Neutrophil (primary cell): ENCODE data around the gene FBXW5.

ENCODE experiments used
- H3K27ac ChIP-seq: fragments of 200-600 bp; sonication (generic); 2 replicates; pipeline ENCODE4 v1.5.1; 2016; ENCODE audit warnings: mild to moderate bottlenecking, moderate library complexity
- H3K27me3 ChIP-seq: fragments of 200-600 bp; sonication (generic); 2 replicates; pipeline ENCODE4 v1.6.0; 2016; ENCODE audit warnings: mild to moderate bottlenecking
- H3K36me3 ChIP-seq: fragments of 200-600 bp; sonication (generic); 2 replicates; pipeline ENCODE4 v1.5.1; 2017
- H3K4me1 ChIP-seq, 2 experiments: fragments of 200-600 bp in 1 of 2; sonication (generic) in 1 of 2; 1 replicate in 1 of 2; 2 replicates in 1 of 2; pipeline versions ENCODE4 v1.5.1 to v1.6.1; 2013 to 2016; ENCODE audit warnings: low read depth in 1 of 2, low read length in 1 of 2, mild to moderate bottlenecking in 1 of 2, moderate library complexity in 1 of 2; ENCODE audit not compliant: control insufficient read depth in 1 of 2, insufficient read depth in 1 of 2
- H3K4me3 ChIP-seq, 2 experiments: fragments of 200-600 bp in 1 of 2; sonication (generic) in 1 of 2; 1 replicate in 1 of 2; 2 replicates in 1 of 2; pipeline ENCODE4 v1.5.1; 2013 to 2016; ENCODE audit warnings: low read depth in 1 of 2, low read length in 1 of 2, mild to moderate bottlenecking in 1 of 2, moderate library complexity in 1 of 2
- H3K9me3 ChIP-seq: fragments of 200-600 bp; sonication (generic); 2 replicates; pipeline ENCODE4 v1.5.1; 2016
- CTCF ChIP-seq: fragments of 200-600 bp; sonication (generic); IDR thresholded peaks from 2 replicates; pipeline ENCODE4 v1.5.1; 2016; ENCODE audit warnings: antibody characterized with exemption

The FBXW5 gene

DNA sequence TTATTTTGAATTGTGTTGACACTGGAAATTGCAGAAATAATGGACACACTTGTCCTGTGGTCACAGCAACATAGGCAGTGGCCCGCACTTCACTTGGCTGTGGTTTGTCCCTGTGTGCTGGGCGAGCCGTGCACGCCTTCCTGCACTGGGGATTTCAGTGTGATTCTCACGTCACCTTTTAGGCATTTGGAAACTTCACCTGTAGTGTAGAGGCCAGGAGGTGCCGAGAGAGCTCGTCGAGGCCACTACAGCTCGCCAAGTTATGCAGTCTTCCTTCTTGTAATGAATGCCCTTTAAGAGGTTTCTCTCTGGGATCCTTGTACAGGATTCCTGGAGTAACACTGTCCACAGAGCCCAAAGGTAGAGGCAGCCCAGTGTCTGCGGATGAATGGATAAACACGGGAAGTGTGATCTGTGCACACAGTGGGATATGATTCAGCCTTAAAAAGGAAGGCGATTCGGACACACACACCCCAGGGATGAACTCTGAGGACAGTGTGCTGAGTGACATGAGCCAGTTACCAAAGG lies 43.5 kb downstream of the FBXW5 start:
- H3K36me3 ChIP-seq, result peaks cover 60% of the 10 kb centered on the region
- peaks cover 0 to 11% of the 10 kb centered on the region in 2 experiments for H3K4me1 ChIP-seq
- no peak overlapping the region for H3K4me3 ChIP-seq
- H3K27ac ChIP-seq, result no peak overlapping the region
- TF ChIP-seq CTCF, result no peak
- no peaks in the 10 kb centered on the region for H3K9me3 ChIP-seq
- H3K27me3 ChIP-seq, result no peaks in the 10 kb centered on the region

- no peak for TF ChIP-seq CTCF
- no peaks in the 10 kb centered on the region for H3K27me3 ChIP-seq
- H3K36me3 ChIP-seq, result peaks cover 55% of the 10 kb centered on the region
- no peak overlapping the region for H3K4me3 ChIP-seq
- H3K4me1 ChIP-seq, result peaks cover 0 to 11% of the 10 kb centered on the region in 2 experiments
- H3K9me3 ChIP-seq, result no peaks in the 10 kb centered on the region
- no peak overlapping the region for H3K27ac ChIP-seq
Measured at GRCh38 chr9:136900556-136900955, 44.0 kb downstream of the FBXW5 start.

- TF ChIP-seq CTCF, result no peak
- Histone ChIP-seq H3K36me3 (peaks cover 57% of the 10 kb centered on the region), H3K4me3 (no peak overlapping the region), H3K27me3 (no peaks in the 10 kb centered on the region), H3K9me3 (no peaks in the 10 kb centered on the region), H3K4me1 (peaks cover 0 to 11% of the 10 kb centered on the region in 2 experiments), H3K27ac (no peak overlapping the region)
Measured at GRCh38 chr9:136899196-136899595, 45.3 kb downstream of the FBXW5 start.

DNA sequence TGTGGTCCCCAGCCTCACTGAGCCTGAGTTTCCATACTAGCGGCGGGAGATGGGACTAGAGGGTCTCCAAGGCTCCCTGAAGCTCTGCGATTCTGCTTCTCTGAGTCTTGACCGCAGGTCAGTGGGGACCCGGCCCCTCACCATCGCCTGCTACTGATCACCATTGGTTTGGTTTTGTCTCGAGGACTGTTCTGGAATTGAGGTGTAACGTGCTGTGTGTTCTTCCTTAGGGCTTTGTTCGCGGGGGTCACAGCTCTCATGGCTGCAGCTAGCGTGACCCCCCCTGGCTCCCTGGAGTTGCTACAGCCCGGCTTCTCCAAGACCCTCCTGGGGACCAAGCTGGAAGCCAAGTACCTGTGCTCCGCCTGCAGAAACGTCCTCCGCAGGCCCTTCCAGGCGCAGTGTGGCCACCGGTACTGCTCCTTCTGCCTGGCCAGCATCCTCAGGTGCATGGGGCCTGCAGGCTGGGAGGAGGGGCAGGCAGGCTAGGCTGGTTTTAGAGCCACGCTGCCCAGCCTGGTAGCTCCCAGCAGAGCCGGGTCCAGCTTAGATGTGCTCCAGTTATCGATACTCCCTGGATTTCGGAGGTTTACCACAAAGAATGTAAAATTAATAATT lies 45.9 kb downstream of the FBXW5 start:
- H3K36me3 ChIP-seq, result peaks cover 54% of the 10 kb centered on the region
- no peaks in the 10 kb centered on the region for H3K9me3 ChIP-seq
- H3K27me3 ChIP-seq, result no peaks in the 10 kb centered on the region
- peaks cover 0 to 11% of the 10 kb centered on the region in 2 experiments for H3K4me1 ChIP-seq
- H3K4me3 ChIP-seq, result no peak overlapping the region
- TF ChIP-seq CTCF, result no peak
- H3K27ac ChIP-seq, result no peak overlapping the region

DNA sequence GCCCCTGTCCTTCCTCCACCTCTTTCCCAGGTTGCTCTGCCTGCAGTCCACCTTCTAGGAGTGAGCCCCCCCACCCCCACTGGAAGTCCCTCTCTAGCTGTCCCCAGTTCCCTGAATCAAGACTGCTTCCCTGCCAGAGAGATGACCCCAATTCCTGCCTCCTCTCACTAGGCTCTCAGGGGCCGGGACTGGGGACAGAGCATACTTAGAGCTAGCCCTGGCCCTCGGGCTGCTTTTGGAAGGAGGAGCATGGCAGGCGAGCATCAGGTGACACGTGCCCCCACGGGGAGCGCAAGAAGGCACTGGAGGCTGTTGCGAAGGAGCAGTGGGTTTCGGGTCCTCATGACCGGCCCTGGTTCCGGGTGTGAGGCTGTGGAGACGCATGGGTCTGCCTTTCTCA lies 48.5 kb downstream of the FBXW5 start:
- peaks cover 0 to 7% of the 10 kb centered on the region in 2 experiments for H3K4me1 ChIP-seq
- no peak for TF ChIP-seq CTCF
- no peaks in the 10 kb centered on the region for H3K9me3 ChIP-seq
- no peak overlapping the region for H3K4me3 ChIP-seq
- no peak overlapping the region for H3K27ac ChIP-seq
- peaks cover 40% of the 10 kb centered on the region for H3K36me3 ChIP-seq
- H3K27me3 ChIP-seq, result no peaks in the 10 kb centered on the region
